ENCODE measurements around the gene ZDHHC13. TPM values are rescaled to one million over a fixed set of nuclear protein-coding genes. Genes with fewer than 3 reads are reported as not detected.

Gene ZDHHC13
- total and polyA plus RNA-seq, 3 donors from 2014 or later, result 16.3 to 32.6 (median 17.2) TPM

GRCh38 chr11:19094859-19095258 is 22.1 kb upstream of the ZDHHC13 start:
- H3K27ac ChIP-seq, result no peak overlapping the region
- WGBS, 2 donors, result 50 to 78% methylated on average over 2 of the region's 2 CpGs
- no peak for DNase-seq
- intact Hi-C loops (cut with DNase I; ENCODE audit: low total_unique reads), result no loop called here
- TF ChIP-seq CTCF (IDR thresholded peaks at IDR 0.05) (no peak), POLR2A (IDR thresholded peaks at IDR 0.05) (no peak)
- no peaks in the 10 kb centered on the region for H3K27me3 ChIP-seq
- no peaks in the 10 kb centered on the region for H3K4me1 ChIP-seq
- no peaks in the 10 kb centered on the region for H3K9me3 ChIP-seq
- no peaks in the 10 kb centered on the region for H3K36me3 ChIP-seq (ENCODE audit: low read depth, missing control alignments)
- H3K4me3 ChIP-seq, result no peak overlapping the region

- 65% methylated on average over 3 of the region's 3 CpGs for WGBS, 2 donors
- no peaks in the 10 kb centered on the region for H3K4me1 ChIP-seq
- no peaks in the 10 kb centered on the region for H3K36me3 ChIP-seq (ENCODE audit: low read depth, missing control alignments)
- H3K9me3 ChIP-seq, result no peaks in the 10 kb centered on the region
- no peaks in the 10 kb centered on the region for H3K27me3 ChIP-seq
- DNase-seq, result no peak
- no peak overlapping the region for H3K27ac ChIP-seq
- intact Hi-C loops (cut with DNase I; ENCODE audit: low total_unique reads), result no loop called here
- H3K4me3 ChIP-seq, result no peak overlapping the region
- no peak for TF ChIP-seq CTCF (IDR thresholded peaks at IDR 0.05)
- TF ChIP-seq POLR2A (IDR thresholded peaks at IDR 0.05), result no peak
These were observed 17.9 kb upstream of the ZDHHC13 start for GRCh38 chr11:19099093-19099492.

- DNase-seq, result no peak
- 92 to 95% methylated on average over 4 of the region's 4 CpGs for WGBS, 2 donors
These were observed 16.1 kb upstream of the ZDHHC13 start for GRCh38 chr11:19100885-19101284.

GRCh38 chr11:19101796-19102520 is 15.0 kb upstream of the ZDHHC13 start:
- TF ChIP-seq POLR2A (IDR thresholded peaks at IDR 0.05) (no peak), CTCF (IDR thresholded peaks at IDR 0.05) (no peak)
- Histone ChIP-seq H3K27ac (no peak overlapping the region), H3K4me3 (no peak overlapping the region), H3K4me1 (no peaks in the 10 kb centered on the region), H3K36me3 (ENCODE audit: low read depth, missing control alignments) (no peaks in the 10 kb centered on the region), H3K9me3 (no peaks in the 10 kb centered on the region), H3K27me3 (no peaks in the 10 kb centered on the region)
- intact Hi-C loops (cut with DNase I; ENCODE audit: low total_unique reads), result no loop called here
- DNase-seq, result no peak
- WGBS, 2 donors, result 41 to 42% methylated on average over 4 of the region's 4 CpGs

More at GRCh38 chr11:19100885-19101284, 16.1 kb upstream of the ZDHHC13 start:
- H3K36me3 ChIP-seq (ENCODE audit: low read depth, missing control alignments), result no peaks in the 10 kb centered on the region
- no peak for TF ChIP-seq POLR2A (IDR thresholded peaks at IDR 0.05)
- no peak for TF ChIP-seq CTCF (IDR thresholded peaks at IDR 0.05)
- H3K4me3 ChIP-seq, result no peak overlapping the region
- no peaks in the 10 kb centered on the region for H3K27me3 ChIP-seq
- no peaks in the 10 kb centered on the region for H3K4me1 ChIP-seq
- H3K27ac ChIP-seq, result no peak overlapping the region
- intact Hi-C loops (cut with DNase I; ENCODE audit: low total_unique reads), result no loop called here
- H3K9me3 ChIP-seq, result no peaks in the 10 kb centered on the region

GRCh38 chr11:19102521-19102900 is 14.5 kb upstream of the ZDHHC13 start:
- no peaks in the 10 kb centered on the region for H3K9me3 ChIP-seq
- WGBS, 2 donors, result 85 to 92% methylated on average over 1 of the region's 1 CpG
- no peak for TF ChIP-seq CTCF (IDR thresholded peaks at IDR 0.05)
- no peak for TF ChIP-seq POLR2A (IDR thresholded peaks at IDR 0.05)
- intact Hi-C loops (cut with DNase I; ENCODE audit: low total_unique reads), result no loop called here
- no peak for DNase-seq
- H3K4me1 ChIP-seq, result no peaks in the 10 kb centered on the region
- no peaks in the 10 kb centered on the region for H3K36me3 ChIP-seq (ENCODE audit: low read depth, missing control alignments)
- H3K4me3 ChIP-seq, result no peak overlapping the region
- no peak overlapping the region for H3K27ac ChIP-seq
- H3K27me3 ChIP-seq, result no peaks in the 10 kb centered on the region

Measured in testis (tissue), 3 donors.